NOMO-1 (cell line): ENCODE measurements around the gene HELT.
"Not testable (repeated sequence)": the region's sequence is repeated elsewhere in the genome, so short reads cannot be mapped to it uniquely, and the experiment has no call there.

ENCODE experiments used
- DNase-seq, 2 experiments: peaks; one replicate each; lab custom pipeline; 2025; ENCODE audit not compliant: unreplicated experiment in 2 of 2; lab: John Stamatoyannopoulos, UW

The HELT gene

GRCh38 chr4:185017964-185018772 is at the start of gene HELT:
Gene HELT, plus strand, starts transcription at chr4:185018490. Its CDS starts 439 bp downstream, at chr4:185018929.
- DNase-seq = no peak

- DNase-seq = no peak
These were observed 49.5 kb upstream of the HELT start for GRCh38 chr4:184968784-184969201.

- no peak for DNase-seq
These were observed 48.7 kb upstream of the HELT start for GRCh38 chr4:184969610-184970009.

GRCh38 chr4:184972991-184973390 is 45.3 kb upstream of the HELT start:
- DNase-seq = no peak

GRCh38 chr4:184976348-184976747 is 41.9 kb upstream of the HELT start:
- not testable (repeated sequence) for DNase-seq

- DNase-seq = no peak
These were observed 40.5 kb upstream of the HELT start for GRCh38 chr4:184977747-184978146.

GRCh38 chr4:184978211-184978610 is 40.1 kb upstream of the HELT start:
- DNase-seq = no peak

- no peak for DNase-seq
These were observed 38.7 kb upstream of the HELT start for GRCh38 chr4:184979461-184980124.

- no peak for DNase-seq
These were observed 38.0 kb upstream of the HELT start for GRCh38 chr4:184980261-184980660.

GRCh38 chr4:184983672-184984356 is 34.5 kb upstream of the HELT start:
- DNase-seq = peak; percentile 25 to 26

GRCh38 chr4:184987493-184988031 is 30.7 kb upstream of the HELT start:
- no peak for DNase-seq

- no peak for DNase-seq
These were observed 29.7 kb upstream of the HELT start for GRCh38 chr4:184988611-184989010.

- not testable (repeated sequence) for DNase-seq
These were observed 29.0 kb upstream of the HELT start for GRCh38 chr4:184989283-184989682.

- DNase-seq = not testable (repeated sequence)
These were observed 28.2 kb upstream of the HELT start for GRCh38 chr4:184990131-184990530.

- DNase-seq = no peak
These were observed 26.4 kb upstream of the HELT start for GRCh38 chr4:184991860-184992259.

GRCh38 chr4:184992422-184992821 is 25.9 kb upstream of the HELT start:
- DNase-seq = no peak

GRCh38 chr4:184993247-184993646 is 25.0 kb upstream of the HELT start:
- DNase-seq = no peak

- peak in 1 of 2 experiments; percentile 19 for DNase-seq
These were observed 24.2 kb upstream of the HELT start for GRCh38 chr4:184994010-184994622.

- DNase-seq = no peak
These were observed 23.7 kb upstream of the HELT start for GRCh38 chr4:184994623-184995010.

- DNase-seq = not testable (repeated sequence)
These were observed 20.6 kb upstream of the HELT start for GRCh38 chr4:184997656-184998055.

- DNase-seq = peak in 1 of 2 experiments; percentile 35
These were observed 15.5 kb upstream of the HELT start for GRCh38 chr4:185002784-185003183.
